ENCODE results near the gene ACSS2. TPM values are rescaled to one million over a fixed set of nuclear protein-coding genes. Genes with fewer than 3 reads are reported as not detected.

The ACSS2 gene
- total RNA-seq, 1 experiment from 2014 or later = 25.4 TPM

DNA sequence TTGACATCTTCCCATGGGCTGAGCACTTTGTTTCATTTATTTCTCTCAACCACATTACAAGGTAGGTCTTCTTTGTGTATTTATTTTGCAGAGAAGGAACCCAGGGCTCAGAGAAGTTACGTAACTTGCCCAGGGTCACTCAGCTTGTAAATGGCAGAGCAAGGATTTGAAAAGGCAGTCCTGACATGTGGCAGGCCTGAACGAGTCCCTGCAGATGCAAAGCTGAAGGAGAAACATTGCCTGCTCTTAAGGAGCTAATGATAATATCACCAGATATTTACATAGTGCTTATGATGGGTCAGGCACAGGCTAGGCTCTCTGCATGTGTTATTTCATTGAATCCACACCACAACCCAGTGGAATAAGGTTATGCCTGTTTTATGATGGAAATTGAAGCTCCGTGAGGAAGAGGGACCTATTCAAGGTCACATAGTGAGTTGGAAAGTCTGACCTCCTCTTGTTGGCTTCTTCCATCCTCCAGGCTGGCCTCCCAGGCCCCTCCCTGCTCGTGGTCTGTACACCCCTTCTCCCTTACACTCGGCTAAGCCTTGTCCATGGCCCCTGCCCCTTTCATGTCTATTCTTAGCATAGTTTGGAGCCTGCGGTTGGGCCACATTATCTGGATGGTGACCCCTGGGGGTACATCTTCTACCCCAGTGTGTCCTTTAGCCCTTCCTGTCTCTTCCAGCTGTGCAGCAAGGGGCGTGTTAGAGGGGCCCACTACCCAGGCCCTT, 91.8 kb downstream of the ACSS2 start:
- DNase-seq (ENCODE audit: low read depth, low spot score) (no peak), ATAC-seq (no peak)
- in situ Hi-C loops (cut with HindIII; ENCODE audit: low pct_unique_long_range_greater_than_20kb, low sequenced_read_pairs) = no loop called here
- Histone ChIP-seq H3K27ac (ENCODE audit: low read length) (no peak overlapping the region), H3K27me3 (ENCODE audit: control insufficient read depth, insufficient read depth, low read length) (no peaks in the 10 kb centered on the region), H3K4me1 (ENCODE audit: control insufficient read depth, insufficient read depth, low read length) (no peaks in the 10 kb centered on the region), H3K36me3 (ENCODE audit: control insufficient read depth, insufficient read depth, low read length) (no peaks in the 10 kb centered on the region), H3K4me3 (ENCODE audit: low read depth in 2 of 2, low read length in 2 of 2) (no peak overlapping the region), H3K9me3 (ENCODE audit: control insufficient read depth, insufficient read depth, low read depth, low read length) (no peaks in the 10 kb centered on the region)
- POLR2A ChIA-PET = no interaction called here
- intact Hi-C loops (cut with micrococcal nuclease; ENCODE audit: unreplicated experiment) = no loop called here
- TF ChIP-seq POLR2AphosphoS5 (IDR thresholded peaks at IDR 0.05; ENCODE audit: low read depth, low read length) = no peak
- no peak for TF ChIP-seq SIN3A (IDR thresholded peaks at IDR 0.05; ENCODE audit: borderline replicate concordance, insufficient read depth, low read depth, low read length)
- TF ChIP-seq, protein P1, sequence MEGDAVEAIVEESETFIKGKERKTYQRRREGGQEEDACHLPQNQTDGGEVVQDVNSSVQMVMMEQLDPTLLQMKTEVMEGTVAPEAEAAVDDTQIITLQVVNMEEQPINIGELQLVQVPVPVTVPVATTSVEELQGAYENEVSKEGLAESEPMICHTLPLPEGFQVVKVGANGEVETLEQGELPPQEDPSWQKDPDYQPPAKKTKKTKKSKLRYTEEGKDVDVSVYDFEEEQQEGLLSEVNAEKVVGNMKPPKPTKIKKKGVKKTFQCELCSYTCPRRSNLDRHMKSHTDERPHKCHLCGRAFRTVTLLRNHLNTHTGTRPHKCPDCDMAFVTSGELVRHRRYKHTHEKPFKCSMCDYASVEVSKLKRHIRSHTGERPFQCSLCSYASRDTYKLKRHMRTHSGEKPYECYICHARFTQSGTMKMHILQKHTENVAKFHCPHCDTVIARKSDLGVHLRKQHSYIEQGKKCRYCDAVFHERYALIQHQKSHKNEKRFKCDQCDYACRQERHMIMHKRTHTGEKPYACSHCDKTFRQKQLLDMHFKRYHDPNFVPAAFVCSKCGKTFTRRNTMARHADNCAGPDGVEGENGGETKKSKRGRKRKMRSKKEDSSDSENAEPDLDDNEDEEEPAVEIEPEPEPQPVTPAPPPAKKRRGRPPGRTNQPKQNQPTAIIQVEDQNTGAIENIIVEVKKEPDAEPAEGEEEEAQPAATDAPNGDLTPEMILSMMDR (IDR thresholded peaks at IDR 0.05) = no peak
- no peak for TF ChIP-seq TCF7L2 (IDR thresholded peaks at IDR 0.05; ENCODE audit: low read depth, low read length)
- no peak for TF ChIP-seq REST (IDR thresholded peaks at IDR 0.05; ENCODE audit: insufficient read depth in 1 of 2, low read depth in 2 of 2, low read length in 1 of 2)
- CTCF ChIA-PET = no interaction called here
- no TSS peak for BruUV-seq (replicated peaks)

GRCh38 chr20:34970193-34970840, 93.9 kb downstream of the ACSS2 start:
- no peaks in the 10 kb centered on the region for H3K27me3 ChIP-seq (ENCODE audit: control insufficient read depth, insufficient read depth, low read length)
- ChIA-PET CTCF (no interaction called here), POLR2A (no interaction called here)
- BruUV-seq (replicated peaks) = no TSS peak
- DNase-seq (ENCODE audit: low read depth, low spot score) (no peak), ATAC-seq (no peak)
- intact Hi-C loops (cut with micrococcal nuclease; ENCODE audit: unreplicated experiment) = no loop called here
- H3K4me3 ChIP-seq (ENCODE audit: low read depth in 2 of 2, low read length in 2 of 2) = no peak overlapping the region
- H3K27ac ChIP-seq (ENCODE audit: low read length) = no peak overlapping the region
- in situ Hi-C loops (cut with HindIII; ENCODE audit: low pct_unique_long_range_greater_than_20kb, low sequenced_read_pairs) = no loop called here
- no peak for TF ChIP-seq REST (IDR thresholded peaks at IDR 0.05; ENCODE audit: insufficient read depth in 1 of 2, low read depth in 2 of 2, low read length in 1 of 2)
- no peak for TF ChIP-seq POLR2AphosphoS5 (IDR thresholded peaks at IDR 0.05; ENCODE audit: low read depth, low read length)
- TF ChIP-seq, protein P1 (IDR thresholded peaks at IDR 0.05) = no peak
- TF ChIP-seq SIN3A (IDR thresholded peaks at IDR 0.05; ENCODE audit: borderline replicate concordance, insufficient read depth, low read depth, low read length) = no peak
- no peak for TF ChIP-seq TCF7L2 (IDR thresholded peaks at IDR 0.05; ENCODE audit: low read depth, low read length)
- no peaks in the 10 kb centered on the region for H3K9me3 ChIP-seq (ENCODE audit: control insufficient read depth, insufficient read depth, low read depth, low read length)
- no peaks in the 10 kb centered on the region for H3K4me1 ChIP-seq (ENCODE audit: control insufficient read depth, insufficient read depth, low read length)
- no peaks in the 10 kb centered on the region for H3K36me3 ChIP-seq (ENCODE audit: control insufficient read depth, insufficient read depth, low read length)
